SK-N-SH treated with all-trans-retinoic acid at 6 μM for 48 hours (cell line): ENCODE data around the gene SH3BP4.

Experiments used
- ATAC-seq: fragments of 200-7000 bp; cut with Tn5 transposase; 3 replicates; pipeline ENCODE4 v1.9.1; 2020; ENCODE audit warnings: mild to moderate bottlenecking, moderate library complexity
- ARNTL ChIP-seq: fragments of 450-650 bp; formaldehyde crosslinking; IDR thresholded peaks from 2 replicates; pipeline ENCODE4 v1.5.0; 2020; ENCODE audit warnings: low read depth, mild to moderate bottlenecking, moderate library complexity, borderline replicate concordance
- BACH2 ChIP-seq: fragments of 250-450 bp; sonication (Bioruptor Pico); IDR thresholded peaks from 2 replicates; pipeline ENCODE4 v1.9.0; 2021; ENCODE audit warnings: mild to moderate bottlenecking, borderline replicate concordance
- CSDC2 ChIP-seq: fragments of 250-450 bp; sonication (Bioruptor Pico); IDR thresholded peaks from 2 replicates; pipeline ENCODE4 v1.5.0; 2020; ENCODE audit warnings: mild to moderate bottlenecking, moderate library complexity
- CSRNP3 ChIP-seq: fragments of 250-450 bp; sonication (Bioruptor Pico); IDR thresholded peaks from 2 replicates; pipeline ENCODE4 v1.5.1; 2021; ENCODE audit warnings: mild to moderate bottlenecking, moderate library complexity
- ESRRG ChIP-seq: fragments of 250-450 bp; sonication (Bioruptor Pico); IDR thresholded peaks from 2 replicates; pipeline ENCODE4 v1.6.1; 2021; ENCODE audit warnings: mild to moderate bottlenecking
- GLIS3 ChIP-seq: fragments of 250-450 bp; sonication (Bioruptor Pico); IDR thresholded peaks from 2 replicates; pipeline ENCODE4 v1.5.0; 2020; ENCODE audit warnings: mild to moderate bottlenecking, moderate library complexity
- ISL1 ChIP-seq: fragments of 250-450 bp; sonication (Bioruptor Pico); IDR thresholded peaks from 2 replicates; pipeline ENCODE4 v2.1.2; 2022; ENCODE audit warnings: mild to moderate bottlenecking, moderate library complexity
- OSR1 ChIP-seq: fragments of 250-450 bp; sonication (Bioruptor Pico); IDR thresholded peaks from 2 replicates; pipeline ENCODE4 v1.8.0; 2022; ENCODE audit warnings: moderate library complexity, mild to moderate bottlenecking, inconsistent platforms
- PPARA ChIP-seq: fragments of 250-450 bp; sonication (Bioruptor Pico); IDR thresholded peaks from 2 replicates; pipeline ENCODE4 v1.5.0; 2020; ENCODE audit warnings: mild to moderate bottlenecking, borderline replicate concordance
- RARB ChIP-seq: fragments of 250-450 bp; sonication (Bioruptor Pico); IDR thresholded peaks from 2 replicates; pipeline ENCODE4 v1.8.0; 2021; ENCODE audit warnings: mild to moderate bottlenecking, moderate library complexity
- SNAI2 ChIP-seq: fragments of 250-450 bp; sonication (Bioruptor Pico); IDR thresholded peaks from 2 replicates; pipeline ENCODE4 v1.5.0; 2020; ENCODE audit warnings: mild to moderate bottlenecking, moderate library complexity
- TCF4 ChIP-seq: fragments of 250-450 bp; sonication (Bioruptor Pico); IDR thresholded peaks from 2 replicates; pipeline ENCODE4 v1.8.0; 2021; ENCODE audit warnings: mild to moderate bottlenecking, moderate library complexity, borderline replicate concordance
- TOX ChIP-seq: fragments of 250-450 bp; sonication (Bioruptor Pico); IDR thresholded peaks from 2 replicates; pipeline ENCODE4 v1.8.0; 2021; ENCODE audit warnings: mild to moderate bottlenecking, moderate library complexity, borderline replicate concordance
- ZC3H10 ChIP-seq: fragments of 250-450 bp; sonication (Bioruptor Pico); IDR thresholded peaks from 2 replicates; pipeline ENCODE4 v1.5.1; 2021; ENCODE audit warnings: mild to moderate bottlenecking, moderate library complexity
- ZFP3 ChIP-seq: fragments of 250-450 bp; sonication (Bioruptor Pico); IDR thresholded peaks from 2 replicates; pipeline ENCODE4 v1.5.0; 2020; ENCODE audit warnings: mild to moderate bottlenecking, moderate library complexity
- ZFP30 ChIP-seq: fragments of 450-650 bp; formaldehyde crosslinking; IDR thresholded peaks from 2 replicates; pipeline ENCODE4 v1.5.0; 2022; ENCODE audit warnings: mild to moderate bottlenecking, moderate library complexity
- ZNF565 ChIP-seq: fragments of 450-650 bp; formaldehyde crosslinking; conservative IDR thresholded peaks from 2 replicates; pipeline ENCODE4 v1.5.0; 2020; ENCODE audit warnings: low read depth, mild to moderate bottlenecking, moderate library complexity
- ZNF70 ChIP-seq: fragments of 450-650 bp; formaldehyde crosslinking; IDR thresholded peaks from 2 replicates; pipeline ENCODE4 v1.5.0; 2020; ENCODE audit warnings: mild to moderate bottlenecking, moderate library complexity
- ZNF8 ChIP-seq: fragments of 450-650 bp; formaldehyde crosslinking; IDR thresholded peaks from 2 replicates; pipeline ENCODE4 v1.5.0; 2020; ENCODE audit warnings: mild to moderate bottlenecking, moderate library complexity
- TF ChIP-seq, protein P1 (sequence below): fragments of 250-450 bp; sonication (Bioruptor Pico); IDR thresholded peaks from 2 replicates; pipeline ENCODE4 v1.5.0; 2020; ENCODE audit warnings: mild to moderate bottlenecking, moderate library complexity
- TF ChIP-seq, protein P2 (sequence below): fragments of 250-450 bp; sonication (Bioruptor Pico); IDR thresholded peaks from 2 replicates; pipeline ENCODE4 v1.8.0; 2021; ENCODE audit warnings: low read depth, mild to moderate bottlenecking, moderate library complexity, borderline replicate concordance
- TF ChIP-seq, protein P3 (sequence below): fragments of 250-450 bp; sonication (Bioruptor Pico); IDR thresholded peaks from 2 replicates; pipeline ENCODE4 v1.5.1; 2020; ENCODE audit warnings: low read depth, mild to moderate bottlenecking, moderate library complexity

Gene SH3BP4

DNA sequence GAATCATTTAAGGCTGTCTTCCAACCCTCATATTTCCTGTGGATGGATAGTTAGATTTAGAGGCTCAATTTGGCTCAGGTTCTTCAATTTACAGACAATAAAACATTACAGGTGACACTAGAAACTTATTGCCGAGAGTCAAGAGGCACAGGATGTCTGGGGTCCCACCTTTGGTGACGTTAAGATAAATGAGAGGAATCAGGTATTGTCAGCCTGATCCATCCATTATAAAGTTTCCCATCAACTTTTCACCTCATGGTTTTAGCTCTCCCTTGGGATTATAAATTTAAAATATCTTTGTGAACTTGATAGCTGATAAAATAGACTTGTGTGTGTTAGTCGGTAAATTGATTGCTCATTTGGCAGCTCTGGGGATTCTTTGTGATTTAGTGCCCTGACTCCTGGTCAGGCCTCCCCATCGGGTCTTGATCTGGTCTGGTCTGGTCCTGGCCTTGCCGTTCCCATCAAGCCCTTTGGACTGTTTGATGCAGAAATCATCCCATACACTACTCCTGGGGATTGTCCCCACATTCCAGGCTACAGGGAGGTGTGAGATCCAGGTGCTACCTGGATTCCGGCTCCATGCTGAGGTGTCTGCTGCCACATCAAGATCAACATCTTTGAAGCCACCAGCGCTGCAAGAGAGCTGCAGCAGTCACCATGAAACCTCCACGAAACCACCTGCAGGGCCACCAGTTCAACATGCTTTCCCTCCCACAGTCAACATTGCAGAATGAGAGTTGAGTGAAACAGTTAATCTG is 130.9 kb downstream of the SH3BP4 start:
- no peak for ATAC-seq
- TF ChIP-seq CSRNP3, result no peak
- TF ChIP-seq RARB, result no peak
- TF ChIP-seq PPARA (CRISPR knock-in tag), result no peak
- TF ChIP-seq SNAI2 (CRISPR knock-in tag), result no peak
- no peak for TF ChIP-seq ISL1
- TF ChIP-seq ZFP30 (CRISPR knock-in tag), result no peak
- no peak for TF ChIP-seq TOX
- TF ChIP-seq ZNF565 (CRISPR knock-in tag), result no peak
- TF ChIP-seq, protein P1, sequence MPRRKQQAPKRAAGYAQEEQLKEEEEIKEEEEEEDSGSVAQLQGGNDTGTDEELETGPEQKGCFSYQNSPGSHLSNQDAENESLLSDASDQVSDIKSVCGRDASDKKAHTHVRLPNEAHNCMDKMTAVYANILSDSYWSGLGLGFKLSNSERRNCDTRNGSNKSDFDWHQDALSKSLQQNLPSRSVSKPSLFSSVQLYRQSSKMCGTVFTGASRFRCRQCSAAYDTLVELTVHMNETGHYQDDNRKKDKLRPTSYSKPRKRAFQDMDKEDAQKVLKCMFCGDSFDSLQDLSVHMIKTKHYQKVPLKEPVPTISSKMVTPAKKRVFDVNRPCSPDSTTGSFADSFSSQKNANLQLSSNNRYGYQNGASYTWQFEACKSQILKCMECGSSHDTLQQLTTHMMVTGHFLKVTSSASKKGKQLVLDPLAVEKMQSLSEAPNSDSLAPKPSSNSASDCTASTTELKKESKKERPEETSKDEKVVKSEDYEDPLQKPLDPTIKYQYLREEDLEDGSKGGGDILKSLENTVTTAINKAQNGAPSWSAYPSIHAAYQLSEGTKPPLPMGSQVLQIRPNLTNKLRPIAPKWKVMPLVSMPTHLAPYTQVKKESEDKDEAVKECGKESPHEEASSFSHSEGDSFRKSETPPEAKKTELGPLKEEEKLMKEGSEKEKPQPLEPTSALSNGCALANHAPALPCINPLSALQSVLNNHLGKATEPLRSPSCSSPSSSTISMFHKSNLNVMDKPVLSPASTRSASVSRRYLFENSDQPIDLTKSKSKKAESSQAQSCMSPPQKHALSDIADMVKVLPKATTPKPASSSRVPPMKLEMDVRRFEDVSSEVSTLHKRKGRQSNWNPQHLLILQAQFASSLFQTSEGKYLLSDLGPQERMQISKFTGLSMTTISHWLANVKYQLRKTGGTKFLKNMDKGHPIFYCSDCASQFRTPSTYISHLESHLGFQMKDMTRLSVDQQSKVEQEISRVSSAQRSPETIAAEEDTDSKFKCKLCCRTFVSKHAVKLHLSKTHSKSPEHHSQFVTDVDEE, result no peak
- TF ChIP-seq ZC3H10 (CRISPR knock-in tag), result no peak
- no peak for TF ChIP-seq ZNF70 (CRISPR knock-in tag)
- TF ChIP-seq, protein P2, sequence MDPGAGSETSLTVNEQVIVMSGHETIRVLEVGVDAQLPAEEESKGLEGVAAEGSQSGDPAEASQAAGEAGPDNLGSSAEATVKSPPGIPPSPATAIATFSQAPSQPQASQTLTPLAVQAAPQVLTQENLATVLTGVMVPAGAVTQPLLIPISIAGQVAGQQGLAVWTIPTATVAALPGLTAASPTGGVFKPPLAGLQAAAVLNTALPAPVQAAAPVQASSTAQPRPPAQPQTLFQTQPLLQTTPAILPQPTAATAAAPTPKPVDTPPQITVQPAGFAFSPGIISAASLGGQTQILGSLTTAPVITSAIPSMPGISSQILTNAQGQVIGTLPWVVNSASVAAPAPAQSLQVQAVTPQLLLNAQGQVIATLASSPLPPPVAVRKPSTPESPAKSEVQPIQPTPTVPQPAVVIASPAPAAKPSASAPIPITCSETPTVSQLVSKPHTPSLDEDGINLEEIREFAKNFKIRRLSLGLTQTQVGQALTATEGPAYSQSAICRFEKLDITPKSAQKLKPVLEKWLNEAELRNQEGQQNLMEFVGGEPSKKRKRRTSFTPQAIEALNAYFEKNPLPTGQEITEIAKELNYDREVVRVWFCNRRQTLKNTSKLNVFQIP, result no peak
- TF ChIP-seq CSDC2, result no peak
- TF ChIP-seq OSR1 (CRISPR knock-in tag), result no peak
- TF ChIP-seq ZNF8 (CRISPR knock-in tag), result no peak
- TF ChIP-seq BACH2 (CRISPR knock-in tag), result no peak
- no peak for TF ChIP-seq ARNTL
- TF ChIP-seq ESRRG (CRISPR knock-in tag), result no peak

- ATAC-seq, result no peak
- TF ChIP-seq, protein P2, result no peak
- TF ChIP-seq ZC3H10 (CRISPR knock-in tag) (no peak), BACH2 (CRISPR knock-in tag) (no peak), OSR1 (CRISPR knock-in tag) (no peak), ZFP30 (CRISPR knock-in tag) (no peak), CSDC2 (no peak), SNAI2 (CRISPR knock-in tag) (no peak), RARB (no peak), CSRNP3 (no peak), GLIS3 (CRISPR knock-in tag) (no peak), PPARA (CRISPR knock-in tag) (no peak), ZNF565 (CRISPR knock-in tag) (no peak), ARNTL (no peak), ZNF8 (CRISPR knock-in tag) (no peak), TCF4 (no peak), ZNF70 (CRISPR knock-in tag) (no peak), TOX (no peak), ZFP3 (no peak)
- TF ChIP-seq, protein P1, result no peak
- TF ChIP-seq, protein P3, sequence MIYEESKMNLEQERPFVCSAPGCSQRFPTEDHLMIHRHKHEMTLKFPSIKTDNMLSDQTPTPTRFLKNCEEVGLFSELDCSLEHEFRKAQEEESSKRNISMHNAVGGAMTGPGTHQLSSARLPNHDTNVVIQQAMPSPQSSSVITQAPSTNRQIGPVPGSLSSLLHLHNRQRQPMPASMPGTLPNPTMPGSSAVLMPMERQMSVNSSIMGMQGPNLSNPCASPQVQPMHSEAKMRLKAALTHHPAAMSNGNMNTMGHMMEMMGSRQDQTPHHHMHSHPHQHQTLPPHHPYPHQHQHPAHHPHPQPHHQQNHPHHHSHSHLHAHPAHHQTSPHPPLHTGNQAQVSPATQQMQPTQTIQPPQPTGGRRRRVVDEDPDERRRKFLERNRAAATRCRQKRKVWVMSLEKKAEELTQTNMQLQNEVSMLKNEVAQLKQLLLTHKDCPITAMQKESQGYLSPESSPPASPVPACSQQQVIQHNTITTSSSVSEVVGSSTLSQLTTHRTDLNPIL, result no peak
These were observed 132.0 kb downstream of the SH3BP4 start for GRCh38 chr2:235083822-235084221.
